GM19328 (cell line): ENCODE data around the gene SLC44A1.

Source experiments
- ATAC-seq: cut with Tn5 transposase; IDR thresholded peaks from one replicate; pipeline ENCODE4 v1.9.1; 2021; ENCODE audit warnings: mild to moderate bottlenecking, moderate library complexity; ENCODE audit not compliant: unreplicated experiment

The SLC44A1 gene

GRCh38 chr9:105331755-105332154 lies 87.3 kb downstream of the SLC44A1 start:
- ATAC-seq, result no peak

- ATAC-seq, result no peak
Observed at GRCh38 chr9:105332471-105332870, 88.0 kb downstream of the SLC44A1 start.

GRCh38 chr9:105333076-105333475 lies 88.6 kb downstream of the SLC44A1 start:
- no peak for ATAC-seq

GRCh38 chr9:105333811-105334210 lies 89.4 kb downstream of the SLC44A1 start:
- ATAC-seq, result no peak

- ATAC-seq, result no peak
Observed at GRCh38 chr9:105338308-105338707, 93.9 kb downstream of the SLC44A1 start.

GRCh38 chr9:105339849-105340248 lies 95.4 kb downstream of the SLC44A1 start:
- ATAC-seq, result no peak

- no peak for ATAC-seq
Observed at GRCh38 chr9:105341434-105342146, 97.1 kb downstream of the SLC44A1 start.

- no peak for ATAC-seq
Observed at GRCh38 chr9:105342147-105342505, 97.7 kb downstream of the SLC44A1 start.

- no peak for ATAC-seq
Observed at GRCh38 chr9:105344283-105344682, 99.8 kb downstream of the SLC44A1 start.

GRCh38 chr9:105345626-105346025 lies 101.2 kb downstream of the SLC44A1 start:
- ATAC-seq, result no peak

GRCh38 chr9:105346273-105346672 lies 101.8 kb downstream of the SLC44A1 start:
- no peak for ATAC-seq

- ATAC-seq, result no peak
Observed at GRCh38 chr9:105354448-105354847, 110.0 kb downstream of the SLC44A1 start.

GRCh38 chr9:105355781-105356180 lies 111.3 kb downstream of the SLC44A1 start:
- no peak for ATAC-seq

- peak; percentile 92 for ATAC-seq
Observed at GRCh38 chr9:105357937-105358336, 113.5 kb downstream of the SLC44A1 start.

- no peak for ATAC-seq
Observed at GRCh38 chr9:105359892-105360291, 115.4 kb downstream of the SLC44A1 start.

GRCh38 chr9:105360344-105360743 lies 115.9 kb downstream of the SLC44A1 start:
- no peak for ATAC-seq

GRCh38 chr9:105361873-105362272 lies 117.4 kb downstream of the SLC44A1 start:
- no peak for ATAC-seq

GRCh38 chr9:105362470-105362869 lies 118.0 kb downstream of the SLC44A1 start:
- no peak for ATAC-seq

GRCh38 chr9:105363837-105364236 lies 119.4 kb downstream of the SLC44A1 start:
- ATAC-seq, result no peak

- ATAC-seq, result no peak
Observed at GRCh38 chr9:105369911-105370310, 125.5 kb downstream of the SLC44A1 start.

GRCh38 chr9:105373723-105374122 lies 129.3 kb downstream of the SLC44A1 start:
- no peak for ATAC-seq

- ATAC-seq, result no peak
Observed at GRCh38 chr9:105375323-105375722, 130.9 kb downstream of the SLC44A1 start.

- ATAC-seq, result no peak
Observed at GRCh38 chr9:105376893-105377292, 132.4 kb downstream of the SLC44A1 start.
